Panc1 (cell line): Measurements from ENCODE around the gene KEL. TPM values are rescaled to one million over a fixed set of nuclear protein-coding genes. Genes with fewer than 3 reads are reported as not detected.

Experiments used
- ATAC-seq: fragments of 200-7000 bp; cut with Tn5 transposase; 2 replicates; pipeline ENCODE4 v1.9.1; 2020; ENCODE audit warnings: mild to moderate bottlenecking, moderate library complexity
- BruUV-seq: library from RNA; stranded (reverse); fragments of 400-500 nt; replicated peaks from 2 replicates; lab custom pipeline; 2021; lab: Mats Ljungman, UMichigan
- CTCF ChIA-PET: fragments of 300-600 bp; sonication (Branson Sonifier 250); formaldehyde crosslinking; loops from one replicate; lab custom pipeline; 2022; ENCODE audit warnings: antibody characterized with exemption; lab: Charles Lee
- POLR2A ChIA-PET: fragments of 300-600 bp; sonication (Branson Sonifier 250); formaldehyde crosslinking; loops from one replicate; lab custom pipeline; 2022; ENCODE audit warnings: antibody characterized with exemption; lab: Charles Lee
- DNase-seq: peaks from one replicate; pipeline ENCODE4 v3.0.0-alpha.2; 2010; ENCODE audit warnings: low read depth, low spot score
- H3K27ac ChIP-seq: 2 replicates; pipeline ENCODE4 v1.5.1; 2011; ENCODE audit warnings: mild to moderate bottlenecking, low read length, inconsistent platforms
- H3K27me3 ChIP-seq: fragments of 200-500 bp; sonication (Bioruptor generic); 2 replicates; pipeline ENCODE4 v1.6.0; 2014; ENCODE audit warnings: low read length, inconsistent platforms; ENCODE audit not compliant: control insufficient read depth, insufficient read depth
- H3K36me3 ChIP-seq: fragments of 200-500 bp; sonication (Bioruptor generic); 2 replicates; pipeline ENCODE4 v1.5.1; 2014; ENCODE audit warnings: inconsistent platforms, mild to moderate bottlenecking, low read length, moderate library complexity; ENCODE audit not compliant: control insufficient read depth, insufficient read depth
- H3K4me1 ChIP-seq: 2 replicates; pipeline ENCODE4 v1.5.1; 2011; ENCODE audit warnings: inconsistent platforms, mild to moderate bottlenecking, low read length, moderate library complexity; ENCODE audit not compliant: control insufficient read depth, insufficient read depth
- H3K4me3 ChIP-seq, 2 experiments: 2 replicates each; pipeline ENCODE4 v1.5.1; 2011 to 2012; ENCODE audit warnings: low read depth in 2 of 2, low read length in 2 of 2, mild to moderate bottlenecking in 2 of 2, inconsistent platforms in 1 of 2, moderate library complexity in 1 of 2
- H3K9me3 ChIP-seq: fragments of 200-500 bp; sonication (Bioruptor generic); 2 replicates; pipeline ENCODE4 v1.5.1; 2014; ENCODE audit warnings: low read depth, mild to moderate bottlenecking, inconsistent platforms, low read length, moderate library complexity; ENCODE audit not compliant: control insufficient read depth, insufficient read depth
- CTCF ChIP-seq: fragments of 450-650 bp; IDR thresholded peaks from 2 replicates; pipeline ENCODE4 v1.5.1; 2017; ENCODE audit warnings: mild to moderate bottlenecking
- POLR2AphosphoS5 ChIP-seq: IDR thresholded peaks from 2 replicates; pipeline ENCODE4 v1.6.1; 2012; ENCODE audit warnings: mild to moderate bottlenecking, low read depth, low read length, moderate library complexity
- REST ChIP-seq, 2 experiments: IDR thresholded peaks; 2 replicates each; pipeline ENCODE4 v1.6.1; 2011 to 2012; ENCODE audit warnings: low read depth in 2 of 2, control low read depth in 1 of 2, low read length in 1 of 2, mild to moderate bottlenecking in 1 of 2, moderate library complexity in 1 of 2; ENCODE audit not compliant: insufficient read depth in 1 of 2
- SIN3A ChIP-seq: IDR thresholded peaks from 2 replicates; pipeline ENCODE4 v1.6.1; 2012; ENCODE audit warnings: low read depth, mild to moderate bottlenecking, low read length, moderate library complexity, borderline replicate concordance; ENCODE audit not compliant: insufficient read depth
- TCF7L2 ChIP-seq: IDR thresholded peaks from 2 replicates; pipeline ENCODE4 v1.6.1; 2011; ENCODE audit warnings: mild to moderate bottlenecking, low read depth, low read length, inconsistent platforms
- in situ Hi-C: cut with HindIII; loops from 2 replicates; pipeline ENCODE4 v1.10.0; 2016; ENCODE audit warnings: low sequenced_read_pairs, low pct_unique_long_range_greater_than_20kb
- intact Hi-C: fragments of 100-400 bp; cut with micrococcal nuclease; formaldehyde crosslinking; loops from one replicate; pipeline ENCODE4 v1.10.0; 2022; ENCODE audit not compliant: unreplicated experiment
- total RNA-seq: library from RNA; stranded (reverse); gene quantifications from one replicate; pipeline ENCODE4 v1.2.1, GENCODE V29; 2021; ENCODE audit not compliant: unreplicated experiment

Gene KEL
- total RNA-seq, 1 experiment from 2014 or later: 0.44 TPM

- DNase-seq (no peak), ATAC-seq (no peak)
- ChIA-PET CTCF (no interaction called here), POLR2A (no interaction called here)
- Histone ChIP-seq H3K4me1 (no peaks in the 10 kb centered on the region), H3K4me3 (no peak overlapping the region), H3K27me3 (no peaks in the 10 kb centered on the region; the same call in 1 of the 2 replicates), H3K36me3 (no peaks in the 10 kb centered on the region), H3K9me3 (no peaks in the 10 kb centered on the region), H3K27ac (no peak overlapping the region)
- intact Hi-C loops: no loop called here
- in situ Hi-C loops: no loop called here
- no TSS peak for BruUV-seq
- TF ChIP-seq SIN3A (no peak), REST (IDR thresholded peaks at IDR 0.05; ENCODE audit: insufficient read depth in 1 of 2, low read depth in 2 of 2, low read length in 1 of 2) (no peak), TCF7L2 (no peak), CTCF (no peak), POLR2AphosphoS5 (no peak)
Measured at GRCh38 chr7:142892951-142893350, 69.2 kb downstream of the KEL start.

- POLR2A ChIA-PET: no interaction called here
- intact Hi-C loops (no loop called here), in situ Hi-C loops (no loop called here)
- TF ChIP-seq POLR2AphosphoS5 (no peak), TCF7L2 (no peak), REST (IDR thresholded peaks at IDR 0.05; ENCODE audit: insufficient read depth in 1 of 2, low read depth in 2 of 2, low read length in 1 of 2) (no peak), SIN3A (no peak), CTCF (no peak)
- CTCF ChIA-PET: no interaction called here
- Histone ChIP-seq H3K9me3 (no peaks in the 10 kb centered on the region), H3K27me3 (no peaks in the 10 kb centered on the region; the same call in 1 of the 2 replicates), H3K4me1 (no peaks in the 10 kb centered on the region), H3K4me3 (no peak overlapping the region), H3K27ac (no peak overlapping the region), H3K36me3 (no peaks in the 10 kb centered on the region)
- DNase-seq (no peak), ATAC-seq (no peak)
- BruUV-seq: no TSS peak
Measured at GRCh38 chr7:142891490-142892082, 70.6 kb downstream of the KEL start.

Other genes with a start within 250 kb of the KEL start
- 7.3 TPM for gene PRSS1, start 212.9 kb downstream of the KEL start, total RNA-seq
- gene PRSS2, start 191.4 kb downstream of the KEL start, total RNA-seq: 22.4 TPM
- gene EPHB6, start 107.3 kb downstream of the KEL start, total RNA-seq: 0.54 TPM
- gene TRPV6, start 76.6 kb downstream of the KEL start, total RNA-seq: not detected
- gene TRPV5, start 28.6 kb downstream of the KEL start, total RNA-seq: not detected
- not detected for gene LLCFC1, start 22.9 kb downstream of the KEL start, total RNA-seq
- gene OR9A2, start 64.8 kb upstream of the KEL start, total RNA-seq: not detected
- not detected for gene OR6V1, start 90.0 kb upstream of the KEL start, total RNA-seq
- gene PIP, start 169.7 kb upstream of the KEL start, total RNA-seq: not detected
- not detected for gene TAS2R39, start 221.1 kb upstream of the KEL start, total RNA-seq